Tibial artery (tissue), 4 donors: ENCODE results near the gene LRGUK.

ENCODE experiments used
- DNase-seq, 2 donors: peaks; one replicate each; pipeline ENCODE4 v3.0.0-alpha.2; 2019
- H3K27ac ChIP-seq, 2 donors: fragments of 200-600 bp; sonication (generic) in 1 of 2; 1 replicate in 1 of 2; 2 replicates in 1 of 2; pipeline ENCODE4 v1.5.1; 2018 to 2019; ENCODE audit warnings: mild to moderate bottlenecking in 1 of 2
- H3K27me3 ChIP-seq, 2 donors: fragments of 200-600 bp; sonication (generic) in 1 of 2; one replicate each; pipeline versions ENCODE4 v1.5.1 to v1.6.0; 2016 to 2019
- H3K36me3 ChIP-seq, 3 donors: fragments of 200-600 bp; sonication (generic) in 2 of 3; one replicate each; pipeline ENCODE4 v1.5.1; 2016 to 2019; ENCODE audit warnings: mild to moderate bottlenecking in 2 of 3
- H3K4me1 ChIP-seq, 4 donors: fragments of 200-600 bp; sonication (generic) in 2 of 4; 1 replicate in 3 of 4; 2 replicates in 1 of 4; pipeline ENCODE4 v1.5.1; 2016 to 2019
- H3K4me3 ChIP-seq, 2 donors: fragments of 200-600 bp; sonication (generic) in 1 of 2; 1 replicate in 1 of 2; 2 replicates in 1 of 2; pipeline ENCODE4 v1.5.1; 2018 to 2019; ENCODE audit warnings: mild to moderate bottlenecking in 2 of 2
- H3K9me3 ChIP-seq, 3 donors: fragments of 200-600 bp; sonication (generic) in 1 of 3; one replicate each; pipeline ENCODE4 v1.5.1; 2016 to 2019
- CTCF ChIP-seq, 2 experiments: fragments of 200-600 bp in 1 of 2; fragments of 450-650 bp in 1 of 2; IDR thresholded peaks; one replicate each; pipeline ENCODE4 v1.5.1; 2017 to 2019; ENCODE audit warnings: antibody characterized with exemption in 2 of 2, mild to moderate bottlenecking in 1 of 2, moderate library complexity in 1 of 2
- intact Hi-C: fragments of 100-400 bp; cut with DNase I; formaldehyde crosslinking; loops from one replicate; pipeline ENCODE4 v1.15.0; 2023; ENCODE audit warnings: low total_unique reads

Gene LRGUK

DNA sequence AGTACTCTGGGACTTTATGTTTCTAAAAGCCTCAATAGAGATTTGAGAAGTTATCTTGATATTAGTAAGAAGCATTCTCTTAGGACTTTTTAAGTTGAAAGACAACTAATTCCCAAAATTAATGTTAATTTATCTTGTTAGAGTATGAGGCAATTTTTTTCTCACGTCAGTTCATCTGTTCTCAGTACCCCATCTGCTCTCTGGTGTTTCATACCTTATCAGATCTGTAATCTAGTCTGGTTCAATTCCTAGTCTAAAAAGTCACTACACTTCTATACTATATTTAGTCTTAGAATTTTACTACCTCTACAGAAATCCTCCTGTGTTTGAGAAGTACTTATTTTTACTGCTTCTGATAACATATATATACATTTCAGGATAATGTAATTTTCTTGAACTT, 66.1 kb downstream of the LRGUK start:
- no peak for DNase-seq
- Histone ChIP-seq H3K9me3 (no peaks in the 10 kb centered on the region), H3K4me1 (no peaks in the 10 kb centered on the region), H3K4me3 (no peak overlapping the region), H3K36me3 (no peaks in the 10 kb centered on the region), H3K27ac (no peak overlapping the region), H3K27me3 (no peaks in the 10 kb centered on the region)
- intact Hi-C loops = no loop called here
- no peak for TF ChIP-seq CTCF (IDR thresholded peaks at IDR 0.05)

DNA sequence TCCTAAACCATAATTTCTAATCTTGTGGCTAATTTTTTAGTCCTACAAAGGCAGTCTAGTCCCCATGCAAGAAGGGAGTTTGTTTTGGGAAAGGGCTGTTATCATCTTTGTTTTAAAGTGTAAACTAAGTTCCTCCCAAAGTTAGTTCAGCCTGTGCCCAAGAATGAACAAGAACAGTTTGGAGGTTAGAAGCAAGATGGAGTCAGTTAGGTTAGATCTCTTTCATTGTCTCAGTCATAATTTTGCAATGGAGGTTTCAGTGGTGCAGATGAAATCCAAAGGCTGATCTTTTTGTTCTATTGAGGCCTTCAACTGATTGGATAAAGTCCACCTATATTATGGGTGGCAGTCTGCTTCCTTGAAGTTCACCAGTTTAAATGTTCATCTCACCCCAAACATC, 68.1 kb downstream of the LRGUK start:
- Histone ChIP-seq H3K36me3 (no peaks in the 10 kb centered on the region), H3K9me3 (no peaks in the 10 kb centered on the region), H3K27ac (no peak overlapping the region), H3K4me3 (no peak overlapping the region), H3K4me1 (no peaks in the 10 kb centered on the region), H3K27me3 (no peaks in the 10 kb centered on the region)
- intact Hi-C loops = no loop called here
- TF ChIP-seq CTCF (IDR thresholded peaks at IDR 0.05) = no peak
- no peak for DNase-seq

DNA sequence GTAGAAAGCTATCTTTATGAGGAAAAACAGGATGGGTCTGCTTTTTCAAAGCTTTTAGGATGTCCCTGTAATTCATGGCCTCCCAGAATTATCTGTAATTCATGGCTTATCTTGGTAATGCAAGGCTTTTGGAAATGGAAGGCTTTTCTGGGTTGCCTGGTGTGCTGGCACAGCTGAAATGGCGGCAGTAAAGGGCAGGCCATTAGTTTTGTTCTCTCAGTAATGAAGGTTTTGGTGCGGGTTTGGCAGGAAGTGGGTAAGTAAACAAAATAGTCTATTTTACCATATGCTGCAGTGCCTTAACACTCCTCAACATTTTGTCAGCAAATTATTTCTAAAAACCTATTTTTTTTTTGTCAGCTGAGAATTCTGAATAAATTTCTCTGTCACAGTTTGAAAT, 69.3 kb downstream of the LRGUK start:
- intact Hi-C loops = no loop called here
- TF ChIP-seq CTCF (IDR thresholded peaks at IDR 0.05) = no peak

GRCh38 chr7:134197345-134197744, 70.2 kb downstream of the LRGUK start:
- DNase-seq = no peak
- intact Hi-C loops = no loop called here
- H3K9me3 ChIP-seq = no peaks in the 10 kb centered on the region
- H3K4me1 ChIP-seq = no peaks in the 10 kb centered on the region
- no peak for TF ChIP-seq CTCF (IDR thresholded peaks at IDR 0.05)
- no peak overlapping the region for H3K27ac ChIP-seq
- no peaks in the 10 kb centered on the region for H3K27me3 ChIP-seq
- H3K4me3 ChIP-seq = no peak overlapping the region
- H3K36me3 ChIP-seq = no peaks in the 10 kb centered on the region

More for the DNA sequence above, 69.3 kb downstream of the LRGUK start:
- no peaks in the 10 kb centered on the region for H3K9me3 ChIP-seq
- no peaks in the 10 kb centered on the region for H3K36me3 ChIP-seq
- no peak for DNase-seq
- no peaks in the 10 kb centered on the region for H3K4me1 ChIP-seq
- no peak overlapping the region for H3K27ac ChIP-seq
- H3K27me3 ChIP-seq = no peaks in the 10 kb centered on the region
- H3K4me3 ChIP-seq = no peak overlapping the region

- intact Hi-C loops = no loop called here
- no peak overlapping the region for H3K4me3 ChIP-seq
- no peak for DNase-seq
- no peak for TF ChIP-seq CTCF (IDR thresholded peaks at IDR 0.05)
- no peak overlapping the region for H3K27ac ChIP-seq
- H3K36me3 ChIP-seq = no peaks in the 10 kb centered on the region
- no peaks in the 10 kb centered on the region for H3K9me3 ChIP-seq
- no peaks in the 10 kb centered on the region for H3K27me3 ChIP-seq
- no peaks in the 10 kb centered on the region for H3K4me1 ChIP-seq
Observed at GRCh38 chr7:134200970-134201369, 73.8 kb downstream of the LRGUK start.

- Histone ChIP-seq H3K4me1 (no peaks in the 10 kb centered on the region), H3K4me3 (no peak overlapping the region), H3K27me3 (no peaks in the 10 kb centered on the region), H3K36me3 (no peaks in the 10 kb centered on the region), H3K9me3 (no peaks in the 10 kb centered on the region), H3K27ac (no peak overlapping the region)
- intact Hi-C loops = no loop called here
- no peak for DNase-seq
- TF ChIP-seq CTCF (IDR thresholded peaks at IDR 0.05) = no peak
Observed at GRCh38 chr7:134201569-134202261, 74.6 kb downstream of the LRGUK start.
